Measurements from ENCODE around the gene HNRNPA3. TPM values are rescaled to one million over a fixed set of nuclear protein-coding genes. Genes with fewer than 3 reads are reported as not detected.

Gene HNRNPA3
- polyA plus RNA-seq, 3 donors = 26.5 to 71.7 (median 43.0) TPM

DNA sequence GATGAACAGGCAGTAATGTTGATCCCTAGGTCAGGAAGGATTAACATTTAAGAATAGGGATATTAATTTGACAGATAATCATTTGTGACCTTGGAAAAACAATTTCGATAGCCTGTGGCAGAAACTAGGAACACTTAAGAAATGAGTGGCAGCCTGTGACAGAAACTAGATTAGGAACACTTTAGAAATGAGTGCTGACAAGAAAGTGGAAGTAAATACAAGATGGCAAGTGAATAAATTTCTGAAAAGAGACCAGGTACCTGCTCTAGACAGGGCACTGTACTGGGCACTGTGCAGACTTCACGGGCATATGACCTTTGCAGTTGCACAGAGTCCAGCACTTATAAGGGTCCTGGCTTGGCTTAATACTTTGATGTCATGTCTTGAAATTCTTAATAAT is 5.5 kb upstream of the HNRNPA3 start:
- no peaks in the 10 kb centered on the region for H4K20me1 ChIP-seq (ENCODE audit: insufficient read depth, low read length)
- no peak overlapping the region for H3K27ac ChIP-seq (ENCODE audit: low read depth in 1 of 2, low read length in 2 of 2)
- peaks cover 13% of the 10 kb centered on the region for H3K79me2 ChIP-seq (ENCODE audit: insufficient read depth, low read length)
- H3K36me3 ChIP-seq (replicated peaks in 1 of 2; ENCODE audit: control insufficient read depth in 1 of 2, insufficient read depth in 2 of 2, low read length in 2 of 2) = no peaks in the 10 kb centered on the region
- H3K27ac Mint-ChIP-seq = peak overlapping the region in 1 of 7 donors; percentile 53
- intact Hi-C loops (cut with micrococcal nuclease) = loop anchor here in 1 of 2 donors (5.0 kb wide), 1 partner anchor 35 kb away; no protein-coding TSS in a partner anchor
- H3K4me1 Mint-ChIP-seq = peaks cover 13% of the 10 kb centered on the region
- H3K4me3 Mint-ChIP-seq = no peak overlapping the region
- H3K9ac ChIP-seq (ENCODE audit: insufficient read depth, low read length, poor library complexity, severe bottlenecking) = no peak overlapping the region
- no peak overlapping the region for H2AFZ ChIP-seq (ENCODE audit: insufficient read depth, low read depth, low read length, poor library complexity, severe bottlenecking)
- DNase-seq = no peak
- no peaks in the 10 kb centered on the region for H3K9me3 ChIP-seq (replicated peaks in 1 of 2; ENCODE audit: control insufficient read depth in 1 of 2, insufficient read depth in 1 of 2, low read length in 2 of 2)
- TF ChIP-seq, protein P1, sequence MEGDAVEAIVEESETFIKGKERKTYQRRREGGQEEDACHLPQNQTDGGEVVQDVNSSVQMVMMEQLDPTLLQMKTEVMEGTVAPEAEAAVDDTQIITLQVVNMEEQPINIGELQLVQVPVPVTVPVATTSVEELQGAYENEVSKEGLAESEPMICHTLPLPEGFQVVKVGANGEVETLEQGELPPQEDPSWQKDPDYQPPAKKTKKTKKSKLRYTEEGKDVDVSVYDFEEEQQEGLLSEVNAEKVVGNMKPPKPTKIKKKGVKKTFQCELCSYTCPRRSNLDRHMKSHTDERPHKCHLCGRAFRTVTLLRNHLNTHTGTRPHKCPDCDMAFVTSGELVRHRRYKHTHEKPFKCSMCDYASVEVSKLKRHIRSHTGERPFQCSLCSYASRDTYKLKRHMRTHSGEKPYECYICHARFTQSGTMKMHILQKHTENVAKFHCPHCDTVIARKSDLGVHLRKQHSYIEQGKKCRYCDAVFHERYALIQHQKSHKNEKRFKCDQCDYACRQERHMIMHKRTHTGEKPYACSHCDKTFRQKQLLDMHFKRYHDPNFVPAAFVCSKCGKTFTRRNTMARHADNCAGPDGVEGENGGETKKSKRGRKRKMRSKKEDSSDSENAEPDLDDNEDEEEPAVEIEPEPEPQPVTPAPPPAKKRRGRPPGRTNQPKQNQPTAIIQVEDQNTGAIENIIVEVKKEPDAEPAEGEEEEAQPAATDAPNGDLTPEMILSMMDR (IDR thresholded peaks at IDR 0.05) = no peak
- H3K4me3 ChIP-seq (replicated peaks in 1 of 3; ENCODE audit: low read depth in 2 of 3, low read length in 3 of 3) = no peak overlapping the region
- H3K4me2 ChIP-seq (replicated peaks; ENCODE audit: extremely low read depth, low read length, poor library complexity, severe bottlenecking) = no peak overlapping the region
- H3K4me1 ChIP-seq (ENCODE audit: control insufficient read depth in 1 of 2, insufficient read depth in 2 of 2, low read length in 2 of 2) = peaks cover 9 to 14% of the 10 kb centered on the region in 2 donors
- no peaks in the 10 kb centered on the region for H3K27me3 ChIP-seq (ENCODE audit: control insufficient read depth in 2 of 2, insufficient read depth in 2 of 2, low read length in 2 of 2)
- H3K27me3 Mint-ChIP-seq (ENCODE audit: low read depth in 3 of 3) = no peaks in the 10 kb centered on the region
- WGBS (ENCODE audit: insufficient coverage) = 100% methylated on average over 2 of the region's 2 CpGs
- H3K36me3 Mint-ChIP-seq = no peaks in the 10 kb centered on the region
- H3K9me3 Mint-ChIP-seq = no peaks in the 10 kb centered on the region

DNA sequence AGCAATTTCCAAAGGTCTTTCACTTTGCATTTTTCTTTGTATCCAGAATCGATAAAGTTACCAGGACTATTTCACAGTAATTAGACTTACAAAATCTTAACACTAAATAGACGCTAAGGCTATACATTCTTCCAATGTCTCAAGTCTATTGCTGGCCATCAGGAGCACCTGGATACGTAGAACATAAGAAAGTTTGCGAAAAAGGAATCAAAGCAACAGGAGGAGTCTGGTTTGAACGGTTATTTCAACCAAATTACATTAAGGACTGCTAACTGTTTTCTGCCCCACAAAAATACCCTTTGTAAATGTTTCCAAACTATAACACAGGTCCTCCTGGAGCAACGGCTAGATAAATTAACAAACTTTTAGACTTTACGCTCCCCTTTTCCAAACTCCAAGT is 1.4 kb upstream of the HNRNPA3 start:
- TF ChIP-seq, protein P1 (IDR thresholded peaks at IDR 0.05) = no peak
- intact Hi-C loops (cut with micrococcal nuclease) = loop anchor here in 1 of 2 donors (5.0 kb wide), 1 partner anchor 44 kb away; no protein-coding TSS in a partner anchor

More for the DNA sequence above, 1.4 kb upstream of the HNRNPA3 start:
- peak overlapping the region in 1 of 3 experiments; percentile 96 for H3K4me3 ChIP-seq (replicated peaks in 1 of 3; ENCODE audit: low read depth in 2 of 3, low read length in 3 of 3)
- peak overlapping the region; percentile 67 for H3K4me2 ChIP-seq (replicated peaks; ENCODE audit: extremely low read depth, low read length, poor library complexity, severe bottlenecking)
- H3K9me3 ChIP-seq (replicated peaks in 1 of 2; ENCODE audit: control insufficient read depth in 1 of 2, insufficient read depth in 1 of 2, low read length in 2 of 2) = no peaks in the 10 kb centered on the region
- Mint-ChIP-seq H3K9me3 (peaks cover 0 to 3% (median 0%) of the 10 kb centered on the region in 7 donors), H3K4me3 (peak overlapping the region; percentile 88 to 94), H3K27ac (peak overlapping the region; percentile 99 to 100 (median 100)), H3K36me3 (peaks cover 18 to 21% of the 10 kb centered on the region in 2 donors), H3K4me1 (peaks cover 36% of the 10 kb centered on the region), H3K27me3 (ENCODE audit: low read depth in 3 of 3) (no peaks in the 10 kb centered on the region)
- peak overlapping the region; percentile 99 to 100 for H3K27ac ChIP-seq (ENCODE audit: low read depth in 1 of 2, low read length in 2 of 2)
- H4K20me1 ChIP-seq (ENCODE audit: insufficient read depth, low read length) = peaks cover 30% of the 10 kb centered on the region
- DNase-seq = no peak
- H3K36me3 ChIP-seq (replicated peaks in 1 of 2; ENCODE audit: control insufficient read depth in 1 of 2, insufficient read depth in 2 of 2, low read length in 2 of 2) = peaks cover 9 to 16% of the 10 kb centered on the region in 2 donors
- WGBS (ENCODE audit: insufficient coverage) = 73% methylated on average over 2 of the region's 7 CpGs
- H2AFZ ChIP-seq (ENCODE audit: insufficient read depth, low read depth, low read length, poor library complexity, severe bottlenecking) = peak overlapping the region; percentile 8
- peaks cover 22 to 28% of the 10 kb centered on the region in 2 donors for H3K4me1 ChIP-seq (ENCODE audit: control insufficient read depth in 1 of 2, insufficient read depth in 2 of 2, low read length in 2 of 2)
- peaks cover 46% of the 10 kb centered on the region for H3K79me2 ChIP-seq (ENCODE audit: insufficient read depth, low read length)
- no peaks in the 10 kb centered on the region for H3K27me3 ChIP-seq (ENCODE audit: control insufficient read depth in 2 of 2, insufficient read depth in 2 of 2, low read length in 2 of 2)
- H3K9ac ChIP-seq (ENCODE audit: insufficient read depth, low read length, poor library complexity, severe bottlenecking) = peak overlapping the region; percentile 98
